IPS-18c (cell line): Measurements from ENCODE around the gene RNU4-1.
"Not testable (repeated sequence)": the region's sequence is repeated elsewhere in the genome, so short reads cannot be mapped to it uniquely, and the experiment has no call there.

Experiments
- H3K4me3 ChIP-seq: 2 replicates; pipeline ENCODE4 v1.7.0; 2013; ENCODE audit warnings: low read depth, mild to moderate bottlenecking, low read length, moderate library complexity; ENCODE audit not compliant: insufficient read depth
- H3K9me3 ChIP-seq: one replicate; pipeline ENCODE4 v1.6.1; 2013; ENCODE audit warnings: mild to moderate bottlenecking, low read length, moderate library complexity; ENCODE audit not compliant: control insufficient read depth, insufficient read depth

Gene RNU4-1

GRCh38 chr12:120263748-120264085 is 29.3 kb downstream of the RNU4-1 start:
- peak overlapping the region; percentile 86 for H3K4me3 ChIP-seq
- H3K9me3 ChIP-seq = peaks cover 3% of the 10 kb centered on the region

GRCh38 chr12:120262852-120263747 is 29.9 kb downstream of the RNU4-1 start:
- Histone ChIP-seq H3K4me3 (peak overlapping the region; percentile 86), H3K9me3 (peaks cover 3% of the 10 kb centered on the region)

GRCh38 chr12:120261951-120262851 is 30.8 kb downstream of the RNU4-1 start:
- H3K9me3 ChIP-seq = peaks cover 5% of the 10 kb centered on the region
- no peak overlapping the region for H3K4me3 ChIP-seq

- peaks cover 5% of the 10 kb centered on the region for H3K9me3 ChIP-seq
- H3K4me3 ChIP-seq = no peak overlapping the region
Measured at GRCh38 chr12:120260607-120261006, 32.4 kb downstream of the RNU4-1 start.

- no peak overlapping the region for H3K4me3 ChIP-seq
- H3K9me3 ChIP-seq = peaks cover 5% of the 10 kb centered on the region
Measured at GRCh38 chr12:120259418-120260202, 33.4 kb downstream of the RNU4-1 start.

- no peak overlapping the region for H3K4me3 ChIP-seq
Measured at GRCh38 chr12:120258323-120258896, 34.6 kb downstream of the RNU4-1 start.

GRCh38 chr12:120257041-120257821 is 35.8 kb downstream of the RNU4-1 start:
- H3K4me3 ChIP-seq = no peak overlapping the region; the same call in 1 of the 2 replicates
- peaks cover 2% of the 10 kb centered on the region for H3K9me3 ChIP-seq

More at GRCh38 chr12:120258323-120258896, 34.6 kb downstream of the RNU4-1 start:
- peaks cover 5% of the 10 kb centered on the region for H3K9me3 ChIP-seq

GRCh38 chr12:120254809-120255208 is 38.2 kb downstream of the RNU4-1 start:
- no peak overlapping the region for H3K4me3 ChIP-seq

GRCh38 chr12:120253313-120253712 is 39.7 kb downstream of the RNU4-1 start:
- H3K9me3 ChIP-seq, H3K4me3 ChIP-seq: not testable (repeated sequence)

More at GRCh38 chr12:120254809-120255208, 38.2 kb downstream of the RNU4-1 start:
- H3K9me3 ChIP-seq = peaks cover 2% of the 10 kb centered on the region

GRCh38 chr12:120252071-120252906 is 40.7 kb downstream of the RNU4-1 start:
- H3K9me3 ChIP-seq = no peaks in the 10 kb centered on the region
- no peak overlapping the region for H3K4me3 ChIP-seq

- not testable (repeated sequence) for H3K4me3 ChIP-seq, H3K9me3 ChIP-seq
Measured at GRCh38 chr12:120251364-120252070, 41.5 kb downstream of the RNU4-1 start.

- Histone ChIP-seq H3K9me3 (no peaks in the 10 kb centered on the region), H3K4me3 (no peak overlapping the region)
Measured at GRCh38 chr12:120249875-120250795, 42.9 kb downstream of the RNU4-1 start.

GRCh38 chr12:120249266-120249874 is 43.7 kb downstream of the RNU4-1 start:
- Histone ChIP-seq H3K9me3 (no peaks in the 10 kb centered on the region), H3K4me3 (no peak overlapping the region)

- H3K9me3 ChIP-seq = no peaks in the 10 kb centered on the region
- no peak overlapping the region for H3K4me3 ChIP-seq
Measured at GRCh38 chr12:120247621-120248030, 45.4 kb downstream of the RNU4-1 start.
